Peyer's patch (tissue), 4 donors: ENCODE data around the gene CHST11.

Experiments
- CTCF ChIP-seq, 6 experiments: fragments of 450-650 bp in 4 of 6; fragments of 200-600 bp in 2 of 6; sonication (generic) in 1 of 6; IDR thresholded peaks; one replicate each; pipeline ENCODE4 v1.5.1; 2017 to 2019; ENCODE audit warnings: antibody characterized with exemption in 6 of 6, mild to moderate bottlenecking in 3 of 6, moderate library complexity in 1 of 6
- POLR2A ChIP-seq, 2 donors: fragments of 450-650 bp; IDR thresholded peaks; one replicate each; pipeline ENCODE4 v1.5.1; 2017; ENCODE audit warnings: antibody characterized with exemption in 2 of 2, mild to moderate bottlenecking in 2 of 2, moderate library complexity in 2 of 2

- TF ChIP-seq POLR2A (IDR thresholded peaks at IDR 0.05) = no peak
- no peak for TF ChIP-seq CTCF (IDR thresholded peaks at IDR 0.05)
Observed at GRCh38 chr12:104638218-104638850, 181.6 kb downstream of the CHST11 start.
